ENCODE data around the gene SCO1. TPM values are rescaled to one million over a fixed set of nuclear protein-coding genes. Genes with fewer than 3 reads are reported as not detected.
"Not testable (repeated sequence)": the region's sequence is repeated elsewhere in the genome, so short reads cannot be mapped to it uniquely, and the experiment has no call there.

The SCO1 gene
- total RNA-seq = 10 to 100 TPM; 55.1 to 56.1 TPM

GRCh38 chr17:10697092-10698081 is at the start of gene SCO1, which contains the start of gene ADPRM:
SCO1 (minus strand) TSS chr17:10697533; CDS start chr17:10697507, 26 bp downstream.
ADPRM (plus strand) TSS chr17:10697594; CDS start chr17:10704927, 7,333 bp downstream.
- no peaks in the 10 kb centered on the region for H3K9me3 Mint-ChIP-seq
- H3K4me1 Mint-ChIP-seq = peaks cover 55% of the 10 kb centered on the region
- H3K36me3 Mint-ChIP-seq = peaks cover 55% of the 10 kb centered on the region
- peak within 1 kb of the TSS; percentile 95 for H3K27ac Mint-ChIP-seq
- peak within 1 kb of the TSS; percentile 97 for H3K4me3 Mint-ChIP-seq
- DNase-seq = peak; percentile 90
- no peaks in the 10 kb centered on the region for H3K27me3 Mint-ChIP-seq

- H3K36me3 Mint-ChIP-seq = no peaks in the 10 kb centered on the region
- H3K27me3 Mint-ChIP-seq = no peaks in the 10 kb centered on the region
- no peaks in the 10 kb centered on the region for H3K9me3 Mint-ChIP-seq
- H3K27ac Mint-ChIP-seq = no peak overlapping the region
- no peak for DNase-seq
- peaks cover 6% of the 10 kb centered on the region for H3K4me1 Mint-ChIP-seq
- no peak overlapping the region for H3K4me3 Mint-ChIP-seq
Observed at GRCh38 chr17:10745231-10745630, 47.9 kb upstream of the SCO1 start.

GRCh38 chr17:10744501-10745000 is 47.2 kb upstream of the SCO1 start:
- no peak overlapping the region for H3K4me3 Mint-ChIP-seq
- no peaks in the 10 kb centered on the region for H3K27me3 Mint-ChIP-seq
- H3K36me3 Mint-ChIP-seq = no peaks in the 10 kb centered on the region
- no peak overlapping the region for H3K27ac Mint-ChIP-seq
- DNase-seq = no peak
- H3K4me1 Mint-ChIP-seq = peaks cover 6% of the 10 kb centered on the region
- no peaks in the 10 kb centered on the region for H3K9me3 Mint-ChIP-seq

GRCh38 chr17:10743316-10744009 is 46.1 kb upstream of the SCO1 start:
- H3K4me3 Mint-ChIP-seq = no peak overlapping the region
- no peak for DNase-seq
- H3K4me1 Mint-ChIP-seq = peaks cover 6% of the 10 kb centered on the region
- no peaks in the 10 kb centered on the region for H3K27me3 Mint-ChIP-seq
- H3K27ac Mint-ChIP-seq = no peak overlapping the region
- no peaks in the 10 kb centered on the region for H3K36me3 Mint-ChIP-seq
- H3K9me3 Mint-ChIP-seq = no peaks in the 10 kb centered on the region

- no peak overlapping the region for H3K27ac Mint-ChIP-seq
Observed at GRCh38 chr17:10742431-10742830, 45.1 kb upstream of the SCO1 start.

GRCh38 chr17:10741416-10742135 is 44.2 kb upstream of the SCO1 start:
- peaks cover 10% of the 10 kb centered on the region for H3K4me1 Mint-ChIP-seq
- DNase-seq = no peak
- no peaks in the 10 kb centered on the region for H3K27me3 Mint-ChIP-seq
- no peaks in the 10 kb centered on the region for H3K36me3 Mint-ChIP-seq
- H3K4me3 Mint-ChIP-seq = no peak overlapping the region
- no peak overlapping the region for H3K27ac Mint-ChIP-seq
- H3K9me3 Mint-ChIP-seq = no peaks in the 10 kb centered on the region

More at GRCh38 chr17:10742431-10742830, 45.1 kb upstream of the SCO1 start:
- Mint-ChIP-seq H3K9me3 (no peaks in the 10 kb centered on the region), H3K36me3 (no peaks in the 10 kb centered on the region), H3K27me3 (no peaks in the 10 kb centered on the region), H3K4me3 (no peak overlapping the region), H3K4me1 (peaks cover 6% of the 10 kb centered on the region)
- no peak for DNase-seq

GRCh38 chr17:10739386-10739785 is 42.1 kb upstream of the SCO1 start:
- no peak for DNase-seq
- Mint-ChIP-seq H3K27ac (no peak overlapping the region), H3K36me3 (no peaks in the 10 kb centered on the region), H3K4me3 (no peak overlapping the region), H3K27me3 (no peaks in the 10 kb centered on the region), H3K4me1 (peaks cover 6% of the 10 kb centered on the region), H3K9me3 (no peaks in the 10 kb centered on the region)

GRCh38 chr17:10738521-10739258 is 41.4 kb upstream of the SCO1 start:
- no peak for DNase-seq
- H3K4me3 Mint-ChIP-seq = no peak overlapping the region
- no peaks in the 10 kb centered on the region for H3K36me3 Mint-ChIP-seq
- no peaks in the 10 kb centered on the region for H3K9me3 Mint-ChIP-seq
- H3K27ac Mint-ChIP-seq = no peak overlapping the region
- peaks cover 4% of the 10 kb centered on the region for H3K4me1 Mint-ChIP-seq
- H3K27me3 Mint-ChIP-seq = no peaks in the 10 kb centered on the region

- H3K36me3 Mint-ChIP-seq = no peaks in the 10 kb centered on the region
- H3K9me3 Mint-ChIP-seq = no peaks in the 10 kb centered on the region
- DNase-seq = no peak
- H3K27me3 Mint-ChIP-seq = no peaks in the 10 kb centered on the region
- peaks cover 4% of the 10 kb centered on the region for H3K4me1 Mint-ChIP-seq
- no peak overlapping the region for H3K27ac Mint-ChIP-seq
- H3K4me3 Mint-ChIP-seq = no peak overlapping the region
Observed at GRCh38 chr17:10737736-10738135, 40.4 kb upstream of the SCO1 start.

- Mint-ChIP-seq H3K27me3 (no peaks in the 10 kb centered on the region), H3K9me3 (no peaks in the 10 kb centered on the region), H3K27ac (no peak overlapping the region), H3K4me1 (peaks cover 4% of the 10 kb centered on the region), H3K36me3 (no peaks in the 10 kb centered on the region), H3K4me3 (no peak overlapping the region)
- DNase-seq = peak; percentile 37
Observed at GRCh38 chr17:10737168-10737622, 39.9 kb upstream of the SCO1 start.

- no peak overlapping the region for H3K4me3 Mint-ChIP-seq
- peaks cover 7% of the 10 kb centered on the region for H3K4me1 Mint-ChIP-seq
- H3K36me3 Mint-ChIP-seq = no peaks in the 10 kb centered on the region
- DNase-seq = no peak
- no peaks in the 10 kb centered on the region for H3K9me3 Mint-ChIP-seq
- no peaks in the 10 kb centered on the region for H3K27me3 Mint-ChIP-seq
- H3K27ac Mint-ChIP-seq = no peak overlapping the region
Observed at GRCh38 chr17:10735821-10736220, 38.5 kb upstream of the SCO1 start.

GRCh38 chr17:10735251-10735650 is 37.9 kb upstream of the SCO1 start:
- Mint-ChIP-seq H3K27me3 (no peaks in the 10 kb centered on the region), H3K4me1 (peaks cover 8% of the 10 kb centered on the region), H3K9me3 (no peaks in the 10 kb centered on the region), H3K4me3 (no peak overlapping the region), H3K27ac (no peak overlapping the region), H3K36me3 (no peaks in the 10 kb centered on the region)
- DNase-seq = no peak

GRCh38 chr17:10733666-10734065 is 36.3 kb upstream of the SCO1 start:
- Mint-ChIP-seq H3K4me1 (peaks cover 8% of the 10 kb centered on the region), H3K36me3 (no peaks in the 10 kb centered on the region)

GRCh38 chr17:10732121-10732520 is 34.8 kb upstream of the SCO1 start:
- H3K4me3 Mint-ChIP-seq, H3K27me3 Mint-ChIP-seq, DNase-seq, H3K27ac Mint-ChIP-seq, H3K36me3 Mint-ChIP-seq, H3K9me3 Mint-ChIP-seq, H3K4me1 Mint-ChIP-seq: not testable (repeated sequence)

More at GRCh38 chr17:10733666-10734065, 36.3 kb upstream of the SCO1 start:
- Mint-ChIP-seq H3K9me3 (no peaks in the 10 kb centered on the region), H3K4me3 (no peak overlapping the region), H3K27ac (no peak overlapping the region), H3K27me3 (no peaks in the 10 kb centered on the region)
- no peak for DNase-seq

Data from activated naive CD8-positive, alpha-beta T cell treated with anti-CD3 and anti-CD28 coated beads for 36 hours (primary cell).